Activated naive CD4-positive, alpha-beta T cell treated with anti-CD3 and anti-CD28 coated beads, Interleukin-2, amount 50 U/mL, for 16 hours (primary cell): ENCODE data around the gene WDR26.
"Not testable (repeated sequence)": the region's sequence is repeated elsewhere in the genome, so short reads cannot be mapped to it uniquely, and the experiment has no call there.

Source experiments
- DNase-seq: peaks from one replicate; pipeline ENCODE4 v3.0.0-alpha.2; 2020

Gene WDR26

GRCh38 chr1:224392411-224393249, 42.0 kb downstream of the WDR26 start:
- DNase-seq, result no peak

GRCh38 chr1:224390517-224390916, 44.1 kb downstream of the WDR26 start:
- DNase-seq, result no peak

DNA sequence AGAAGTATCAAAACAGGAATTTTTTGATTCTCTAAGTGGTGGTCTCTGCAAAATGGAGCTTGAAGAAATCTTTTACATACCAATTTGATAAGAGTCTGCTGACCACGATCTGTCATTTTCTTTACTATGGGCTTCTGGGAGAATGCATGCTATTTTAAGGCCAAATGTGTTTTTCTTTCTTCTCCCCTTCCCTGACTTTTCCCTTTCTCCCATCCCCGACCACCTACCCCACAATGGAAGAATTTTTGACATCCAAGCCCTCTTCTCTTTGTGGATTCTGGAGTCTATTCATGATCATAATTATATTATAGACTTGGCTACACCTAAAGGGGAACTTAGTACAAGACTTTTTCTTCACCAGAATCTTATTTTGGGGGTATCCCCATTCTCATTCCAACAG, 46.7 kb downstream of the WDR26 start:
- DNase-seq, result no peak

DNA sequence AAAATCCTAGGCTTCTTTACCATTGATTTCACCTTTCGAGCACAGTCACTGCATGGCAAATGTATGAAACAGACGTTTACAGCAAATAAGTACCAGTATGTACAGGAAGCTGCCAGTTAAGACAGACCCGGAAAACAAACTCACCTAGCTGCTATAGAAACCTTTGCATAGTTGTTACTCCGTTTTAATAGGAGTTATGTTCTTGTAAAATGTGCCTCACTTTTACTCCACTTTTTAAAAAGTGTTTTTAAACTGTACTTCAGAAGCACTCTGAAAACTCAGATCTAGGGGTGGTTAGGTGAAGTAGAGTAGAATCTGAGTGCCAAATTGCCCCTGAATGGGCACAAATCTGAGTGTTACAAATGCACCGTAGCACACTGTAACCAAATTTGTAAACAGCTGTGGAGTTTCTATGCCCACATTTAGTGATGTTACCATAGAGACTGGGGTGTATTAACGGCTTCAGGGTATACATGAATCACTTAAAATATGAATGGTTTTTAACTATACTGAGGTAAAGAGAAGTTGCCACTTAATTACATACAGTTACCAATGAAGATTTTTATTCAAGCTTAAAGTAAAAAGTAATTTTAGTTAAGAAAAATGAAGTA, 47.2 kb downstream of the WDR26 start:
- no peak for DNase-seq

DNA sequence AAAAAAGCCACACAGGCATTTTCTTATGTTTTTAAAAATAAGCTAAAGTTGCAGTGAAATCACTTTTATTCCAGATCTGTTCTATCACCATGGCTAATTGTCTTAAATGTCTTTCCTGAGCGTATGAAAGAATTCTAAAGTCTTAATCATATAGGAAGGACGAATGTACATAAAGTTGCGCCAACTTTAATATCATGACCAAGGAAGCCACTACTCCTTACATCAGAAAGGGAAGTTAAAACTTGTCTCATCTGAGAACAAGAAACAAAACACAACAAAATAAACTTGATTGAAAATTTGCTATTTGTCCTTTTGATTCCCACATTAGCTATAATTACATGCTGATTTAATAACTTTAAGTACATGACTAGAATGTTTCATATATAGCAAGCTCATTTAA, 51.4 kb downstream of the WDR26 start:
- DNase-seq, result no peak

DNA sequence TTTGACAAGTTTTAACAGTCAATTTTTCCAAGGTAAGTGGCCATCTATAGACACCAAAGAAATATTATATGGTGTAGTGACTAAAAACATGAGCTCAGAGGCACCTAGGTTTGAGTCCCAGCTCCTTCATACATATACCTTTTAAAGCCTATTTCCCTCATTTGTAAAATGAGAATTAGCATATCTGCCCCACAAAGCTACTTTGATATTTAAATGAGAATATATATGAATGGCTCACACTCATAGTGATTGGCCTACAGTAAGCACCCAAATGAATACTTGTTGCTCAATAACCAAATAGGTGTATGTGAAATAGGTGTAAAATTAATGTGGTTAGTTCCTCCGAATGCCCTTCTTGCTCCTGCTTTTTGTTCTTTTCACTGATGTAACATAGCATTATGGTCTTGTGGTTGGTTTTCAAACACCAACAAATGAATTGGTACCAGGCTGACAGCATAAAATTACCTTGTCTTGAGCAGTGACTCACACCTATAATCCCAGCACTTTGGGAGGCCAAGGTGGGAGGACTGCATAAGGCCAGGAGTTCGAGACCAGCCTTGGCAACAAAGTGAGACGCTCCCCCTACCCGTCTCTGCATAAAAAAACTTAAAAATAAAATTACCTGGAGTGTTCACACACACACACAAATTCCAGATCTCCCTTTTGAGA, 52.6 kb downstream of the WDR26 start:
- DNase-seq, result no peak

GRCh38 chr1:224380003-224380402, 54.6 kb downstream of the WDR26 start:
- no peak for DNase-seq

DNA sequence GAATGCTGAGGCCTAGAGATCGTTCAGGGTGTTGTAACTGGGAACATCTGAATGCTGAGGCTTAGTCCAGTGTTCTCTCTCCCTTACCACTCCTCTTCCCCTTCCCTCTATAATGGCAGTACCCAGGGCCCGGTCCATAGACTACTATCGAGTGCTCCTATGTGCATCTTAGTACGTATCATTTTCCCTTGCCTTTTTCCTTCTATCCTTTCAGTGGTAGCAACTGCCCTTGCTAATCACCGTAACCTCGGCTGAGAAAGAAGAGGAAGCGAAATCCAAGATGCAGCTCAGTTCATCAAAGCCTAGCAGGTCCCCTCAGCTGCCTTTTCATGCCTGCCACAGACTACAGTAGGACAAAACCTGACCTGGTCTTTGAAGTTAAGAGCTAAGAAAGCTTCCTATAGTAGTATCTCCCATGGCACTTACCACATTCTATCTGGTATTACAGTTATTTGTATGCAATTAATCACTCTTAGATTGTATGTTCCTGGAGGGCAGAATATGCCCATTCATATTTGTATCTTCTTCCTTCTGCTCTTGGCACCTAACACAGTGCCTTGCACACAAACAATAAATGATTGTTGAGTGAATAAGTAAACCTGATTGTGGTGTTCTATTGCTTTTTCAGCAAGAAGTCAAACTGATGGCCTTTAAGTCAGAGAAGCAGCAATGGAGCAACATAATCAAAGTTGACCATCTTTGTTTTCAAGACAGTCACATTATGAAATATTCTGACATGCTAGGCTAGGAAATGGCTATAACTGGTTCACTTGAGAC, 55.6 kb downstream of the WDR26 start:
- DNase-seq, result no peak

DNA sequence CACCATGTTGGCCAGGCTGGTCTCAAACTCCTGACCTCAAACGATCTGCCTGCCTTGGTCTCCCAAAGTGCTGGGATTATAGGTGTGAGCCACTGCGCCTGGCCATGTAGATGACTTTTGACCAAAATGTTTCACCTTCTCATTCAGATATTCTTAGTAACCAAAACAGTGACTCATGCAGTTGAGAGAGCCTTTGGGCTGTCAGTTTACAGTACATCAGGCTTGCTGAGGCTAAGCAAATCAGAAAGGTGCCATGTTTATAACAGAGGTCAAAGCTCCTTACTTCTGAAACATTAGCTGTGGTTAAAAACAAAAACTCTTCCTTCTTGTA, 57.0 kb downstream of the WDR26 start:
- no peak for DNase-seq

DNA sequence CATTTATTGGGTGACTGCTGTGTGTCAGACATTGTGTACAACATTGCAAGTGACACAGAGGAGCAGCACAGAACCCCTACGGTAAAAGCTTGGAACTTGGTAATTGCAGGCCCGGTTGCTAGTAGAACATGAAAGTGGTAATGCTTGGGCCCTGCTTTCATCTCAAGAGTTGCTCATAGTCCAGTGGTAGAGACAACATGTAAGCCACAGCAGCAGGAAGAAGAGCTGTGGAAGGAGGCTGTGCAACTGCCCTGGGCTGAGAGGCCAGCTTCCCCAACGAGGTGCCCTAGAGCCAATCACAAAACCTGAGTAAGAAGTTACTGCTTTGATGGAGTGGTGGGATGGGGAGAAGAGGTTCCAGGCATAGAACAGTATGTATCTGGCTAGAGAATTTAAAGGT, 59.5 kb downstream of the WDR26 start:
- no peak for DNase-seq

DNA sequence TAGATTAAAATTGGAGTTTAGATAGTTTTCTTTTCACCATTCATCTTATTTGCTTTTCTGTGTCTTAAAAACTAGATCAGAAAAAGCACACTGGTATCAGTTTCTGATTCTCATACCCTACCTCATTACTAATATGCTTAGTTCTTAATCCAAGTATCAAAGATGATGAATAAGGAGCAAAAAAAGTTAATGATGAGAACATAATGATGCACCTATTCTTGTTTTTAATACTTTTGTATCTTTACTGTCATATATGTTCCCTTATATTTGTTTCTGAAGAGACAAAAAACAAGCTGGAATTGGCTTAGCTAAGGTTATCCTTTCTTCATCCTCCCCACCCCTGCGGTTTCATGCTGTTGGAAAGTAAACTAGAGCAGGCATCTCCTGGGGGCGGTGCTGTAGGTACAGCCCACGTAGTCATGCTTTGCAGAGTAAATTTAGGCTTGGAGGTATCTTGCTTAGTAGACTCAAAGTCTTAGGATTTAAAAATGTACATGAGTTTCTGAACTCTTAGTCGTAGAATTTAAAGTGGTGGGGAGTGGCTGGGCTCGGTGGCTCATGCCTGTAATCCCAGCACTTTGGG, 61.5 kb downstream of the WDR26 start:
- DNase-seq, result peak; percentile 19

DNA sequence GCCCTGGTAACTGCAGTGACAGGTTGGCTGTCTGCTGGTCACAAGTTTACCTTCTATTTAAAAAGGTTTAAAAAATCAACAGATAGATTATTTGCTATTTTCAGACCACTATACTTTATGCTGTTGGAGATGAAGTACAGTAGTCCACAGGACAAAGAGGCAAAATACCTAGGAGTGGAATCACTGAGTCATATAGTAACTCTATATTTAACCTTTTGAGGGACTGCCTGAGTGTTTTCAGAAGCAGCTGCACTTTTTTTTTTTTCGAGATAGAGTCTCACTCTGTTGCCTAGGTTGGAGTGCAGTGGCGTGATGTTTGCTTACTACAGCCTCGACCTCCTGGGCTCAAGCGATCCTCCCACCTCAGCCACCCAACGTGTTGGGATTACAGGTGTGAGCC, 66.2 kb downstream of the WDR26 start:
- no peak for DNase-seq

DNA sequence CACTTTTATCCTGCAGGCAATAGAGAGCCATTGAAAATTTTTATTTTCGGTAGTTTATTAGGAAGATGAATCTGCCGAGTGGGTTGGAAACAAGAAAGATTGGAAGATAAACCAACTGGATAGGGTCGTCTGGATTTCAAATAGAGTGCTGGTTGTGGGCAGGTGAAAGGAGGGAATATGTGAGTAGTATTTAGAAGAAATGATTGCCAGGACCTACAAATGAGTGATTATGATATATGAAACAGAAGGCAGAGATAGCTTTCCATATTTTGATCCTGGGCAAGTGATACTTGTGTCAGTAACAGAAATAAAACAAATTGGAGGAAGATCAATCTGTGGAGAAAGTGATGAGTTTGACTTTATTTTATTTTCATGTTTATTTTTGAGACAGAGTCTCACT, 75.4 kb downstream of the WDR26 start:
- no peak for DNase-seq

DNA sequence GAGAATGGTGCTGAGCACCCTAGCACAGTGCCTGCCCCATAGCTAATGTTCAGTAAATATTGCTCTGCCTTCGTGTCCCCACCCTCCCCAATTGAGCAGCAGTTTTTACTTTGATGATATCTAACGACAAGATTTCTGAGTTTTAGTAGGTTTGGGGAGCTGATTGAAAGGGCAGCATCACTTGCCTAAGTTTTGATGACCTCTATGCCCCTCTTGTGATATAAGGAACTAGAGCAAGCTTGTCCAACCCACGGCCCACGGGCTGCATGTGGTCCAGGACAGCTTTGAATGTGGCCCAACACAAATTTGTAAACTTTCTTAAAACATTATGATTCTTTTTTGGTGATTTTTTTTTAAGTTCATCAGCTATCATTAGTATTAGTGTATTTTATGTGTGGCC, 76.4 kb downstream of the WDR26 start:
- DNase-seq, result no peak

- no peak for DNase-seq
These were observed 76.9 kb downstream of the WDR26 start for GRCh38 chr1:224357626-224358124.

DNA sequence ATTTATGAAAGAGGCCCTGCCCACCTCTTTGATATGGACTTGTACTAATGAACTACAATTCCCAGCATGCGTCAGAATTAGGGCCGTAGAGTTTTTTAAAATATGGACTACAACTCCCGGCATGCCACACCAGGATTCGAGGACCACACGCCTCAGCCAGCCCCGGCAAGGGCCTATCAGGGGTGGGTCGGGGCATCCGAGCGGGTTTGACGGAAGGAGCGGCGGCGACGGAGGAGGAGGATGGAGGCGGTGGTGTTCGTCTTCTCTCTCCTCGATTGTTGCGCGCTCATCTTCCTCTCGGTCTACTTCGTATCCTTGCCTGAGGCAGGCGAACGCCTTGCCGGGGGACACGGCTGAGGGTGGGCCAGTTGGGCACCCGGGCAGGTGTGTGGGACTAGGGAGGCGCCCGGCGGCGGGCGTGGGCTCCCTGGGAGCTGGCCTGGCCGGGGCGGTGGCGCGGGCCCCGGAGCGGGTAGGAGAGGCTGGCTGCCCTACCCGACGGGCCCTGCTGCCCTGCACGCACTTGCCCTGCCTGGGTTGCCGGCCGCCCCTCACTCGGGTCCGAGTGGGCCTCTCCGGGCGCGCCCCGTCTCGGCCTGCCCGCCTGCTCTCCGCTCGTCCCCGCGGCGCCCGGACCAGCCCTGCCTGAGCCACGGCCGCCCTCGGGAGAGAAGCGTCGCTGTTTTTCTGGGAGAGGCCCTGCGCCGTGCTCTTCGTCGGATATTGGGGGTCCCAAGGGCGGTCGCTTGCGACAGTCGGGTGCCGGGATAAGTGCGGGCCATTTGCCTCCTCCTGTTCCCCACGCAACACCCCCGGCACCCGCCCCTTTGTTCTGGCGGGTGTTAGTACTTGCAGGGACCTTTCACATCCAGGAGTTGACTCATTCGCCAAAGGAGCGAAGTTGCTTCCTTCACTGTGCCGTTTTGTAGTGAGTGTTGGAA, 77.6 kb downstream of the WDR26 start, which contains the start of gene CNIH4:
Gene CNIH4, plus strand, starts transcription at position 195 of the 941 bp plus-strand sequence. Its CDS starts 46 bp downstream, at position 241.
- DNase-seq, result peak; percentile 90

DNA sequence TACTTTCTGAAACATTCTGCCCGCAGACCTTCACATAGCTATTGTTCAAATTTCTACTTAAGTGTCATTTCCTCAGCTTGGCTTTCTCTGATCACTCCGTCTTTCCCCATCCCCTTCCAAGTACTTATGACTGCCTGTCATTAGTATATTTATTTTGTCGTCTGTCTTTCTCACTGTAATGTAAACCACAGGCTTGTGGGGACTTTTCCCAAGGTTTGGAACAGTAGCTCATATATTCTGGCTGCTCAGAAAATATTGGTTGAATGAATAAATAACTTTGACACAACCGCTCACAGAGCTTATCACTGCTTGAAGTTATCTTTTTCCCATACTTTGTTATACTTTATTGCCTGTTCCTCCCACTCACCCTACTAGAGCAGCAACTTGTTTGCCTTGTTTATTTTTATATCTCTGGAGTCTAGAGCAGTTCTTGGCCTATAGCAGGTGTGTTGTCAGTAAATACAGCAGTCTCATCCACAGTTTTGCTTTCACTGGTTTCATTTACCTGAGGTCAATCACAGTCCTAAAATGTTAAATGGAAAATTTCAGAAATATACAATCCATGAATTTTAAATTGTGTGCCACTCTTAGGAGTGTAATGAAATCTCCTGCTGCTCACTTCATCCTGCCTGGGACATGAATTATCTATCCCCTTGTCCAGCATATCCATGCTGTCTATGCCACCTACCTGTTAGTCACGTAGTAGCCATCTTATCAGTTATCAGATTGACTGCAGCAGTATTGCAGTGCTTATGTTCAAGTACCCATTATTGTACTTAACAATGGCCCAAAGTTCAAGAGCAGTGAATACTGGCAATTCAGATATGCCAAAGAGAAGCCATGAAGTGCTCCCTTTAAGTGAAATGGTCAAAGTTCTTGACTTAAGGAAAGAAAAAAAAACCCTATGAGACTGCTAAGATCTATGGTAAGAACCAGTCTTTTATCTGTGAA, 80.3 kb downstream of the WDR26 start:
- DNase-seq, result no peak

GRCh38 chr1:224352436-224353085, 82.0 kb downstream of the WDR26 start:
- DNase-seq, result not testable (repeated sequence)

GRCh38 chr1:224349716-224350115, 84.9 kb downstream of the WDR26 start:
- not testable (repeated sequence) for DNase-seq

DNA sequence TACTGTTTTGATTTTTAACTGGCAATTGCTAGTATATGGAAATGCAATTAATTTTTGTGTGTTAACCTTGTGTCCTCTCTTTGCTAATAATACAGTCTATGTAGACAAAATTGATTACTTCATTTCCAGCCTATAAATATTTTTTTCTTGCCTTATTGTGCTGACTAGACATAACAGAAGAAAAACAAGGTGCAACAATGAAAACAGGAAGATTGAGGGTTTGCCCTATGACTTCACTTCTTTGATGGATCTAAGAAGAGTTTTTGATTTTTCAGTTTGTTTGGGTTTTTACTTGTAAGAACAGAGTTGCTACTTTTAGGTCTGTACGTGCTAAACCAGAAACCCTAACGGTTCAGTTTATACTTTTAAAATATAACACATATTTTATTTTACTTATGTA, 86.5 kb downstream of the WDR26 start:
- no peak for DNase-seq
